Measurements from ENCODE around the gene STX12. TPM values are rescaled to one million over a fixed set of nuclear protein-coding genes. Genes with fewer than 3 reads are reported as not detected.
A peak's percentile ranks its signal among the peaks of the same experiment; 100 is the strongest.
"Not testable (repeated sequence)": the region's sequence is repeated elsewhere in the genome, so short reads cannot be mapped to it uniquely, and the experiment has no call there.

Gene STX12
- total and polyA plus RNA-seq, 8 donors: 13.6 to 24.3 (median 19.5) TPM

DNA sequence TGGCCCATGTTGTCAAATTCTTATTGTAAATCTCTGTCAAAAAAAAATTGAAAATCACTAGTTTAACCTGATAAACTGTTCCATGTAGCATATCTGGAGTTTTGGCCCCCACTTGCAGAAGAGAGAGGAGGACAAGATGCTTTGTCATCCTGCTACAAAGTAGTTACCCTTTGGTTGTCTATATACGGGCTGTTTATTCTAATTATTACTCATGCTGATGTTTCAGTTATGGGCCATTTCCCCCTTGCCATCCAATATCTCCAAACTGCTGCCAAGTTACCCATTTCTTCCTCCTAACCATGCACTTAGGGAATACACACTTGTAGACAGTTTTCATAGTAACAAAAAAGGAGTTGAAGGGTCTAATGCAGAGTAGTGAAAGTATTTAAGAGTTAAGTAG, 22.6 kb downstream of the STX12 start:
- TF ChIP-seq, protein P1, sequence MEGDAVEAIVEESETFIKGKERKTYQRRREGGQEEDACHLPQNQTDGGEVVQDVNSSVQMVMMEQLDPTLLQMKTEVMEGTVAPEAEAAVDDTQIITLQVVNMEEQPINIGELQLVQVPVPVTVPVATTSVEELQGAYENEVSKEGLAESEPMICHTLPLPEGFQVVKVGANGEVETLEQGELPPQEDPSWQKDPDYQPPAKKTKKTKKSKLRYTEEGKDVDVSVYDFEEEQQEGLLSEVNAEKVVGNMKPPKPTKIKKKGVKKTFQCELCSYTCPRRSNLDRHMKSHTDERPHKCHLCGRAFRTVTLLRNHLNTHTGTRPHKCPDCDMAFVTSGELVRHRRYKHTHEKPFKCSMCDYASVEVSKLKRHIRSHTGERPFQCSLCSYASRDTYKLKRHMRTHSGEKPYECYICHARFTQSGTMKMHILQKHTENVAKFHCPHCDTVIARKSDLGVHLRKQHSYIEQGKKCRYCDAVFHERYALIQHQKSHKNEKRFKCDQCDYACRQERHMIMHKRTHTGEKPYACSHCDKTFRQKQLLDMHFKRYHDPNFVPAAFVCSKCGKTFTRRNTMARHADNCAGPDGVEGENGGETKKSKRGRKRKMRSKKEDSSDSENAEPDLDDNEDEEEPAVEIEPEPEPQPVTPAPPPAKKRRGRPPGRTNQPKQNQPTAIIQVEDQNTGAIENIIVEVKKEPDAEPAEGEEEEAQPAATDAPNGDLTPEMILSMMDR (IDR thresholded peaks at IDR 0.05): no peak
- H3K4me3 ChIP-seq: no peak overlapping the region
- ATAC-seq (no peak), DNase-seq (no peak), FAIRE-seq (no peak)
- 56 to 59% methylated on average over 1 of the region's 1 CpG for WGBS, 2 donors
- H3K4me1 ChIP-seq: no peaks in the 10 kb centered on the region
- H3K9me3 ChIP-seq: no peaks in the 10 kb centered on the region
- intact Hi-C loops (cut with DNase I): no loop called here
- no peak overlapping the region for H3K27ac ChIP-seq
- H3K27me3 ChIP-seq: no peaks in the 10 kb centered on the region
- peaks cover 0 to 34% (median 0%) of the 10 kb centered on the region in 3 donors for H3K36me3 ChIP-seq

DNA sequence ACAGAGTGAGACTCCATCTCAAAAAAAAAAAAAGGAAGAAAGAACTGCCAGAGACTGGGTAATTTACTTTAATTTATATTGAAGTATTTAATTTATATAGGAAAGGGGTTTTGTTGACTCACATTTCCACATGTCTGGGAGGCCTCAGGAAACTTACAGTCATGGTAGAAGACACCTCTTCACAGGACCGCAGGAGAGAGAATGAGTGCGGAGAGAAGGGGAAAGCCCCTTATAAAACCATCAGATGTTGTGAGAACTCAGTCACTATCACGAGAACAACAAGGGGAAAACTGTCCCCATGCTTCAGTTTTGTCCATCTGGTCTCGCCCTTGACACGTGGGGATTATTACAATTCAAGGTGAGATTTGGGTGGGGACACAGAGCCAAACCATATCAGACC, 31.8 kb downstream of the STX12 start:
- peaks cover 0 to 27% (median 0%) of the 10 kb centered on the region in 3 donors for H3K36me3 ChIP-seq
- WGBS, 2 donors: 90 to 92% methylated on average over 5 of the region's 5 CpGs
- DNase-seq: no peak
- FAIRE-seq: no peak
- no peak overlapping the region for H3K4me3 ChIP-seq
- no peaks in the 10 kb centered on the region for H3K9me3 ChIP-seq
- no peak overlapping the region for H3K27ac ChIP-seq
- intact Hi-C loops (cut with DNase I): no loop called here
- no peaks in the 10 kb centered on the region for H3K4me1 ChIP-seq
- no peak for ATAC-seq
- no peaks in the 10 kb centered on the region for H3K27me3 ChIP-seq
- TF ChIP-seq, protein P1 (IDR thresholded peaks at IDR 0.05): no peak

DNA sequence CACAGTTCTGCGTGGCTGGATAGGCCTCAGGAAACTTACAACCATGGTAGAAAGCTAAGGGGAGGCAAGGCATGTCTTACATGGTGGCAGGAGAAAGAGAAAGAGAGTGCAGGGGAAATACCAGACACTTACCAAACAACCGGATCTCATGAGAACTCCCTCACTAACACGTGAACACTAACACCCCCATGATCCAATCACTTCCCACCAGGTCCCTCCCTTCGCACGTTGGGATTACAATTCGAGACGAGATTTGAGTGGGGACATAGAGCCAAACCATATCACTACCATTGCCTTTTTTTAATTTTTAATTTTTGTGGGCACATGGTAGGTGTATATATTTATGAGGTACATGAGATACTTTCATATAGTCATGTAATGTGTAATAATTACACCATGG, 33.7 kb downstream of the STX12 start:
- H3K27ac ChIP-seq: no peak overlapping the region
- no peaks in the 10 kb centered on the region for H3K4me1 ChIP-seq
- TF ChIP-seq, protein P1 (IDR thresholded peaks at IDR 0.05): no peak
- intact Hi-C loops (cut with DNase I): no loop called here
- DNase-seq: no peak
- H3K9me3 ChIP-seq: no peaks in the 10 kb centered on the region
- ATAC-seq: no peak
- 94 to 96% methylated on average over 7 of the region's 7 CpGs for WGBS, 2 donors
- no peak for FAIRE-seq
- peaks cover 0 to 15% (median 0%) of the 10 kb centered on the region in 3 donors for H3K36me3 ChIP-seq
- no peaks in the 10 kb centered on the region for H3K27me3 ChIP-seq
- H3K4me3 ChIP-seq: no peak overlapping the region

DNA sequence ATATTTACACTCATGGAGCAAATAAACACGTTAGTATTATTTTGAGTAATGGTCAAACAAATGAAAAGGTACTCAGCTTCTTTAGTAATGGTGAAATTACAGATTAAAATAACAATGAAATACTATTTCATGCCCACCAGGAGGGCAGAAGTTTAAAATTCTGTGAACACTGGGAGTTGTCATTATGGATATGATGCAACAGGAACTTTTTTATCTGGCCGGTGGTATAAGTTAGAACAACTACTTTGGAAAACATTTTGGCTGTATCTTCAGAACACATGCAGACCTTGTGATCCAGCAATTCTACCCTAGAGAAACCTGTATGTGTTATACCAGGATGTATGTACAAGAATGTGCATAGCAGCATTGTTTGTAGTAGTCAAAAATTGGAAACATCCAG, 34.4 kb downstream of the STX12 start:
- no peak for ATAC-seq
- H3K9me3 ChIP-seq: no peaks in the 10 kb centered on the region
- H3K27ac ChIP-seq: no peak overlapping the region

DNA sequence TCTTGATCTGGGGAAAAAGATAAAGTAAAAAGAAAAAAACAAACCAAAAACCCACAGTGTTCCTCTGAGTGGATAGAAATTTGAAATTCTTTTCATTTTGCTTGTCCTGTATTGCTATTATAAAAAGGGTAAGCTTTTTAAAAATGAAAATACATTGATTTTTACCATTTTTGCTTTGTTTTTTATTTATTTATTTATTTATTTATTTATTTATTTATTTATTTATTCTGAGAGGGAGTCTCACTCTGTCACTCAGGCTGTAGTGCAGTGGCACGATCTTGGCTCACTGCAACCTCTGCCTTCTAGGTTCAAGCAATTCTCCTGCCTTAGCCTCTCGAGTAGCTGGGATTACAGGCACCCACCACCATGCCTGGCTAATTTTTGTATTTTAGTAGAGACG, 35.1 kb downstream of the STX12 start:
- H3K27me3 ChIP-seq; intact Hi-C loops (cut with DNase I); H3K4me3 ChIP-seq; H3K9me3 ChIP-seq; H3K27ac ChIP-seq; H3K4me1 ChIP-seq; DNase-seq; ATAC-seq: not testable (repeated sequence)
- 96 to 99% methylated on average over 3 of the region's 3 CpGs for WGBS, 2 donors
- H3K36me3 ChIP-seq: peaks cover 0 to 18% (median 0%) of the 10 kb centered on the region in 3 donors
- FAIRE-seq: peak; percentile 17

More for the DNA sequence above, 34.4 kb downstream of the STX12 start:
- Histone ChIP-seq H3K27me3 (no peaks in the 10 kb centered on the region), H3K36me3 (peaks cover 0 to 12% (median 0%) of the 10 kb centered on the region in 3 donors), H3K4me1 (no peaks in the 10 kb centered on the region), H3K4me3 (no peak overlapping the region)
- TF ChIP-seq, protein P1 (IDR thresholded peaks at IDR 0.05): no peak
- intact Hi-C loops (cut with DNase I): no loop called here
- FAIRE-seq: no peak
- no peak for DNase-seq
- 66 to 77% methylated on average over 2 of the region's 2 CpGs for WGBS, 2 donors

Measured in pancreas (tissue), 10 donors.